HG03108 (cell line): Measurements from ENCODE around the gene RFK.

Experiments used
- ATAC-seq: cut with Tn5 transposase; IDR thresholded peaks from one replicate; pipeline ENCODE4 v1.9.1; 2021; ENCODE audit warnings: moderate library complexity; ENCODE audit not compliant: unreplicated experiment

RFK gene

DNA sequence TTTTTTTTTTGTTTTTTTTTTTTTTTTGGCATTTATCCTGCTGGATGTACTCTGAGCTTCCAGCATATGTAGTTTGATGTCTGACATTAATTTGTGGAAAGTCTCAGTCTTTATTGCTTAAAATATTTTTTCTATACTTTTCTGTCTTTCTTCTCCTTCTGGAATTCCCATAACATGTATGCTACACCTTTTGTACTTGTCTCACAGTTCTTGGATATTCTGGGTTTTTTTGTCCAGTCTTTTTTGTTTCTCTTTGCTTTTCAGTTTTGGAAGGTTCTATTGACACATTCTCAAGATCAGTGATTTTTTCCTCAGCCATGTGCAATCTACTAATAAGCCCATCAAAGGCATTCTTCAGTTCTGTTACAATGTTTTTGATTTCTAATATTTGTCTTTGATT, 19.4 kb upstream of the RFK start:
- no peak for ATAC-seq

DNA sequence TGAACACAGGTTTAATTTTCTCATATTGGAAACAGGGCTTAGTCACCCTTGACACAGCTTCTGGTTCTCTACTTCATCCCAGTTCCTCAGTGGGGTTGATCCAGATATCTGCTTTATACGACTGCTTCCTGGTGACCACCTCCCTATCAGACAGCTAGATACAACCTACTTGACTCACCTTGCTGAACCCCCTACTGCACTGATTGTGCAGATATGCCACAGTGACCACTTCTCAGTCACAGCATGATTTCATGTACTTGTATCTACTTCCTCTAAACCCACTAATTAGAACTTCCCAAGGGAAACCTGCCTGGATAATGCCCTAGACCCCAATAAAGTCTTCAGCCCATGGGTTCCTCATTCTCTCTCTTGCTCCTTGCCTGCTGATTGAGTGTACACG, 18.4 kb upstream of the RFK start:
- ATAC-seq, result no peak

DNA sequence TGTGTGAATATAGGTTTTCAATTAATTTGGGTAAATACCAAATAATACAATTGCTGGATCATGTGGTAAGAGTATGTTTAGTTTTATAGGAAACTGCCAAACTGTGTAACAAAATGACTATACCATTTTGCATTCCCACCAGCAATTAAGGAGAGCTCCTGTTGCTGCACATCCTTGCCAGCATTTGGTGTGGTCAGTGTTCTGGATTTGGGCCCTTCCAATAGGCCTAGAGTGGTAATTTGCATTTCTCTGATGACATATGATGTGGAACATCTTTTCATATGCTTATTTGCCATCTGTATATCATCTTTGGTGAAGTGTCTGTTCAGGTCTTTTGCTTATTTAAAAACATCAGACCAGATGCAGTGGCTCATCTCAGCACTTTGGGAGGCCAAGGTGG, 11.6 kb upstream of the RFK start:
- ATAC-seq, result no peak

DNA sequence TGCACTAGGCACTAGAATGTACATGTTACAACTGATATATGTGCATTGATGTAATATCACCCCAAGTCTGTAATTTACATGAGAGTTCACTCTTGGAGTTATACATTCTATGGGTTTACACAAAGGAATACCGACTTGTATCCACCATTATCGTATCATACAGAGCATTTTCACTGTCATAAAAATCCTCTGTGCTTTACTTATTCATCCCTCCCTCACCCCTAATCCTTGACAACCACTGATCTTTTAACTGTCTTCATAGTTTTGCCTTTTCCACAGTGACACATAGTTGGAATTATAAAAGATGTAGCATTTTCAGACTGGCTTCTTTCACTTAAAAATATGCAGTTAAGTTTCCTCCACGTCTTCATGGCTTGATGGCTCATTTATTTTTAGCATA, 11.1 kb upstream of the RFK start:
- ATAC-seq, result no peak

DNA sequence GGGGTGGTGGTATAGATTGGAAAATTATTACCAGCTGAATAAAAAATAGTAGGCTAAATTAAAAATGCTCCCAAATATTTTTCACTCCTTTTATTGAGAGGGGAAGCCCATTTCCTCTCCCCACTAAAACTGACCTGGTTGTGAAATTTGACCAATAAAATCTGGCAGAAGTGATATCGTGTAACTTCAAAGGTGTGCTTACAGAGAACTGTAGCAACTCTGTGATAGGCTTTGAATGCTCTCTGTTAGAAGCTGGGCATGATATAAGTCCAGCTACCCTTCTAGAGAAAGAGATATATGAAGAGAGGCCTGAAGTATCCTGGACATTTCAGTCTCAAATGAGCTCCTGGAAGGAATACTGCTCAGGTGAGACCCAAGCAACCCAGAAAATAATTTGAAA, 10.2 kb upstream of the RFK start:
- no peak for ATAC-seq

DNA sequence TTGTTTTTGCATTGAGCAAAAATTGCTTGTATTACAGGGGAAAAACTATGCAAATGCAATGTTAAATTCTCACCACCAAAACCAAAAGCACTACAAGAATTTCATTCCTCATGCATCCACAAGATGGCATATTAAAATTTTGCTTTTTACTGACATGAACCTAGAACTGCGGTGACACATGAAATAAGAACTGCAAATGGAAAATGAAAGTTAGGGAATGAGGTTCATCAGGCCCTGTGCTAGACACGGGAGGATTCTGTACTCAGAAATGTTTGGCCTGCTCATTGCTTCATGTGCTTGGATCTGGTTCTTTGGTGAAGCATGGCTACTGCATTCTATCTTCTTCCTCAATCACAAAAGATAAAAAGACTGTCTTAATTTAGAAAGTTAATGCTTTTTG, 9.1 kb upstream of the RFK start:
- peak; percentile 82 for ATAC-seq

DNA sequence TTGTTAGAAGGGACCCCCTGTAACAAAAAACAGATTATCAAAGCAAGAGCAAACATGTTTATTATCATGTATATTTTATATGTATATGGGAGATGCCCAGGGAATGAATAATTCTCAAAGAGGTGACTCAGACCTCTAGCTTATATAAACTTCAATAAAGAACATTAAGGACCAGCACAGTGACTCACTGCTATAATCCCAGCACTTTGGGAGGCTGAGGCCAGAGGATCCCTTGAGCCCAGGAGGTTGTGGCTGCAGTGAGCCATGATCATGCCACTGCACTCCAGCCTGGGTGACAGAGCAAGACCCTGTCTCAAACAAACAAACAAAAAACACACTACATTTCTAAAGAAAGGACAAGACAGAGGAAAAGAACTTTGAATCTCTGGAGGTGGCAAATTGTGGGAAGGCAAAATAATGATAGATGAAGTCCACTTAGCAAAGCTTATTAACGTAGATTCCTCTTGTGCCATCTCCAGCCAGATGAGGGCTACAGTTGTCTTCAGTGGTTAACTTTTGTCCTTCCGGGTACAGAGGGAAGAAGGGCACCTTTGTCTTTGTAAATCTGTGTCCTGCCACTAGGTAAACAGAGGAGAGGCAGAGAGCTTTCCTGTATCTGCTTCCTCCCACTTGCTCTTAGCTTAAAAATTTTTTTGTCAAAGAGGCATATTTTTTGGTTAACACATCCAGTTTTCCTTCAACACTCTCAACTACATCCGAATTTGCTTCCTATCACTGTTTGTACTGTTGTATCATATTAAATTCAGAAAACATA, 7.5 kb upstream of the RFK start:
- no peak for ATAC-seq

DNA sequence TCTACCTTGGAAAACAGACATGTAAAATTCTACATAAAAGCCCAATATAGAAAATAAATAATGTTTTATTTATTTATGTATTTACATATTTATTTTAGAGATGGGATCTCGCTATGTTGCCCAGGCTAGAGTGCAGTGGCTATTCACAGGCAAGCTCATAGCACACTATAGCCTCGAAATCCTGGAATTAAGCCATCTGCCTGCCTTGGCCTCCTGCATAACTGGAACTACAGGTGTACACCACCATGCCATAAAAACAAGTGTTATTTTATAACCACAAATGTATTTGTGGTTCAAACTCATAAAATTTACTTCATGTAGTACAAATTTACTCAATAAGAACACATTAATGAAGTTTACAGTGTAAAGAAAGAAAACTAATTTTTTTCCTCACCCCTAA, 7.0 kb upstream of the RFK start:
- ATAC-seq, result no peak

DNA sequence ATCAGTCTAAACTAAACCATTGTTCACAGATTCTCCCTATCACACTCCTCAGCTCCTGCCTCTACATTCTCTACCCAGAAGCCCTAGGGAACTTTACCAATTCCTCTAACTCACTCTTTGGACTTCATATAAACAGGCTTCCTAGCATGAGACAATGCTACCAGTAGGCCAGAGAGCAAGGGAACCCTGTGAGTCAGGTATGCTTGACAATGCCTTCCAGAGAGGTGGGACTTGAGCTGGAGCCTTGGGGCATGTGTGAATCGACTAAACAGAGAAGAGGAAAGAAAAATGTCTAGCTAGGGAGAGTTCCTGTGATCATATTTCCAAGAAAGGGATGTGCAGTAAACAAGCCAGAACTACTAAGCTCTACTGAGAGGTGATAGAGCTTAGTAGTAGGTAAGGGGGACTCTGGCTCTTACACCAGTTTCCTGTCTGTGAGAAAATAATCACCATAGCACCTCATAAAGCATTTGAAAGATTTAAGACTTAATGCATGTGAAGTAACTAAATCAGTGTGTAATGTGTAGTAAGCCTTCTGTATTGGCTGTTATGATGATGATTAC, 6.4 kb upstream of the RFK start:
- ATAC-seq, result no peak

DNA sequence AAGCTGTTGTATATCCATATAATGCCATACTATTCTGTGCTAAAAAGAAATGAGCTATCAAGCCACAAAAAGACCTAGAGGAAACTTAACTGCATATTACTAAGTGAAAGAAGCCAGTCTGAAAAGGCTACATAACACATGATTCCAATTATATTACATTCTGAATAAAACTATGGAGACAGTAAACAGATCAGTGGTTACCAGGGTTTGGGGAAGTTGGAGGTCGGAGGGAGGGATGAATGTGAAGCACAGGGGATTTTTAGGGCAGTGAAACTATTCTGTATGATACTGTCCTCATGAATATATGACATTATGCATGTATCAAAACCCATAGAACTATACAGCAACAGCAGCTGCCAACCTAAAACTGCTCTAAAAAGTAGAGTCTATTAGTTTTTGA, 5.6 kb upstream of the RFK start:
- ATAC-seq, result no peak

DNA sequence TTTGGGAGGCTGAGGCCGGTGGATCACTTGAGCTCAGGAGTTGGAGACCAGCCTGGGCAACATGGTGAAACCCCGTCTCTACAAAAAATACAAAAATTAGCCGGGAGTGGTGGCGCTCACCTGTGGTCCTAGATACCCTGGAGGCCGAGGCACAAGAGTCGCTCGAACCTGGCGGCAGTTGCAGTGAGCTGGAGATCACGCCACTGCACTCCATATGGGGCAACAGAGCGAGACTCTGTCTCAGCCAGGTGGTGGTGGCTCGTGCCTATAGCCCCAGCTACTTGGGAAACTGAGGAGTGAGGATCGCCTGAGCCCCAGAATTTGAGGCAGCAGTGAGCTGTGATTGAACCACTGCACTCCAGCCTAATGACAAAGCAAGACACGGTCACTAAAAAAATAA, 2.4 kb upstream of the RFK start:
- no peak for ATAC-seq

DNA sequence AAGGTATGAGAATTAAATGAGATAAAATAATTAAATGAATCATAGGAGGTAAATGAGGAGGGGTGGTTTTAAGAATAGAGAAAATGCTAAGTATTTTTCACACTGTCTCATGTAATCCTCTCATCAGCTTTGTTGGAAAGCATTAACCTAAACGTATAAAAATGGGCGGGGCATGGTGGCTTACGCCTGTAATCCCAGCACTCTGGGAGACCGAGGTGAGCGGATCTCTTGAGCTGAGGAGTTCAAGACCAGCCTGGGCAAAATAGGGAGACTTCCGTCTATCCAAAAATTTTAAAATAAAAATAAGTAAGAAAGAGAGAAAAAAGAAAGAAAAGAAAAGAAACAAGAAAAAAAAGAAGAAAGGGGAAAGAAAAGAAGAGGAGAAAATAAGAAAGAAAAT, 1.9 kb upstream of the RFK start:
- no peak for ATAC-seq

DNA sequence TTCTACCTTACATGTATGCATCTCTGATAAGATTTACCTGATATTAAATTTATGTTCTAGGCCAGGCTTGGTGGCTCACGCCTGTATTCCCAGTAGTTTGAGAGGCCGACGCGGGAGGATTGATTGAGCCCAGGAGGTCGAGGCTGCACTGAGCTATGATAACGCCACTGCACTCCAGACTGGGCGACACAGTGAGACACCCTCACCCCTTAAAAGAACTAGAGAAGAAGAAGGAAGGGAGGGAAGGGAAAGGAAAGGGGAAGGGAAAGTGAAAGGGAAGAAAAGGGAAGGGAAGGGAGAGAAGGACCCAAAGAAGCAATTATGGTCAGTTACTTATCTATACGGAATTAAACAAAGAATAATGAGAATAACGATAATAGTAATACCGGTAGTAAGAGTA, 1.2 kb upstream of the RFK start:
- ATAC-seq, result no peak

DNA sequence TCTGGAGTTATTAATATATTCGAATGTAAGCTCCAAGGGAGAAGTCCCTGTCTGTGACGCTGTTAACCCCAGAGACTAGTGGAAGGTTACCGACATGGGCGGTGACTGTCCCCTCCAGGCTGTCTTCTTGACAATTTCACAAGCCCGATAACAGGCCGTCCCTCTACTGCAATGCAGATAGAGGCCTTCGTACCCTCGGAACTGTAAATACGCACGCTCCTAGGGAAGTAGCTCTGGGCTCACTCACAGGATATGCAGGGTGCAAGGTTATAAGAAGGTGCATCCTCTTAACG, 680 bp upstream of the RFK start:
- ATAC-seq, result peak; percentile 30

DNA sequence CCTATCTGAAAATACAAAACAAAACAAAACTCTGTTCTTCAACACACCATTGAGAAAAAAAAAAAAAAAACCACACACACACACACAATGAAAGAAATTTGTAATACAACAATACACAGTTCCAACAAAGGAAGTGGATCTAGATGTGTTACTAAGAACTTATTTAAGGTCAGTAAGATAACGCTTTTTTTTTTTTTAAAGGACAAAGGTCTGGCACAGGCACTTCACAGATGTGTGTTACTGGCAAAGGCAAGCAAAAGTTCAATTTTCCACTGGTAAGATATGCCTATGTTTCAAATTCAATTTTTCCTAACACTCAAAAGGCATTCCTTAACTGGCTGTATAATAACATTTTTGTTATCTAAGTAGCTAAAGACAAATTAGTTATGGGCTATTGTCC, 3.6 kb downstream of the RFK start:
- ATAC-seq, result no peak

DNA sequence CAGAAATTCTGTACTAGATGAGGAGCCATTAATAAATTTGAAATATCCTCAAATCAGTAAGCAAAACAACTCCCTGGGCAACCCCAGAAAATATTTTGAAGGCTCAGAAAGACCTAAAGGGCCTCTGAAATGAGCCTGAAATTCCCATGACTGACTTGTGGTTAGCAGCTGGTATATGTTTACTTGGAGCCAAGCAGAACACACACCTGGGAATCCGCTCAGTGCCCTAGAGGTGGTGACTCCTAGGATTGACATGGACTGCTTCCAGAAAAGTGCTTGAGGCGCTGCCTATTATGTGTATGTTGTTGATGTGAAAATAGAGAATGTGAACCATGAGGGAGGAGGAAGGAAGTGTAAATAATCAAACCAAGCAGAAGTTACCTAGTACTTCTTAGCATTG, 14.7 kb downstream of the RFK start:
- ATAC-seq, result no peak

DNA sequence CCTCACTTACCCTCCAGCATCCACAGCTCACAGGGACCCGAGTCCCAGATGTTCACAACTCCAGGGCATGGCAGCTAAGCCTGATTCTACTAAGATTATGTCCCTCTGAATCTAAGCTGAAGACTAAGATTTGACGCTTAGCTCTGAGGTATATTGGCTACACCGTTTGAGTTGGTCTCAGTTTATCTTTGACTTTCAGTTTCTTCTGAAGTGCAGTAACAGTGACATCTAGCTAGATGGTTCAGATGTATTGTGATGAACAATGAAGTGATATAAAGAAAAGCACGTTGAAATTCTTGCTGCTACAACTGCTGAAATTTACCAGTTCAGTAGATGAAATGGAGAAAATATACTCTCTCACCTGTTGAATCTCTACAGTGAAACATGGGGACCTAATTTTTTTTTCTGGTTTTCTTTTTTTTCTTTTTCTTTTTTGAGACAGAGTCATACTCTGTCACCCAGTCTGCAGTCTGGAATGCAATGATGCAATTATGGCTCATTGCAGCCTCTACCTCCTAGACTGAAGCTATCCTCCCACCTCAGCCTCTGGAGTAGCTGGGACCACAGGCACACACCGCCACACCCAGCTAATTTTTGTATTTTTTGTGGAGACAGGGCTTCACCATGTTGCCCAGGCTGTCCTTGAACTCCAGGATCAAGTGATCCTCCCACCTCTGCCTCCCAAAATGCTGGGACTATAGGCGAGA, 15.7 kb downstream of the RFK start:
- ATAC-seq, result no peak

DNA sequence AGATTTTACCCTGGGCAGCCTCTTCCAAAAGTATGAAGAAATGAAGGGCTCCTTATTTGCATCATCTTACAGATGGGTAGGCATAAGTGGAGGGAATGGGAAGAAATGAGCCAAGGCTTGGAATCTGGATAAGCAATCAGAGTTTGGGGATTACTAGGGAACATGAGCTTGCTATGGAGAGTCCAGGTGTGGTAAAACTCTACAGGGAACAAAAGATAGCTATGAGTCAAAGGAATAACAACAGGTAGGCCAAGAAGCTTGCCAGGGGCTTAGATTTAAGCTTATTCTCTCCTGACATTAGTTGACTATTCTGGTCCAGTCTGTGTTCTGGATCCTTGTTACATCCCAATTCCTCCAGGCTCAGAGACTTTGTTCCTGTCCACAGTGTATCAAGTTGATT, 16.4 kb downstream of the RFK start:
- ATAC-seq, result no peak

DNA sequence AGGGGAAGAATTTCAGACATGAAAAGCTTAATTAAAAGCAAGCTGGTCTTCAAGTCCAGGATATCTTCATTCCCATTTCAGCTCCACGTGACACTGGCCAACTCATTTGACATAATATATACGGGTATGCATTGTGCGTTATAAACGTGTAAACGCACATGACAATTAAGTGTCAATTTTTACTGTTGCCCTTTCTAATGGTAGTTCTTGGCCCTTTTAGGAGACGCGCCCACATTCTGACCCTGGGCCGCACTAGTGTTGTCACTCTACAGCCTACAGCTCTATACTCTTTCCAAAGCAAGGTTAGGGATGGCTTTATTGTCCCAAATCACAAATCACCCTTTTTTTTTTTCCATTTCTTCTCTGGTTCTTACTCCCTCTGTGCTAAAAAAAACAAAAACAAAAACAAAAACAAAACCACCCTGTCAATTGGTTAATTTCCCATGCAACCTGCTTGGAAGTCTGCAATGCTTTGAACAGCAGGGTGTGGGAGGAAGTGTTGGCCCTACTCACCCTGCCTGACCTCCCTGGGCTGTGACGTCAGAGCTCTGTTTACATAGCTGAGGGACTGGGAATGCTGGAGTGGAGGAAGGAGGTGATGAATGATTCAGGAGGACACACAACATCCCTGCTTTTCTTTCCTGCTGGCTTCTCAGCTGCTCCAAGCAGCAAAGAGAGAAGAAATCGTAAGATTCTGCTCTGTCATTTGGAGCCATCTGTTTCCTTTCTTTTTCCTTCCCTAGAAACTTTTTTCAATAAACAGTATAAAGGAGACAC, 19.3 kb downstream of the RFK start:
- no peak for ATAC-seq

DNA sequence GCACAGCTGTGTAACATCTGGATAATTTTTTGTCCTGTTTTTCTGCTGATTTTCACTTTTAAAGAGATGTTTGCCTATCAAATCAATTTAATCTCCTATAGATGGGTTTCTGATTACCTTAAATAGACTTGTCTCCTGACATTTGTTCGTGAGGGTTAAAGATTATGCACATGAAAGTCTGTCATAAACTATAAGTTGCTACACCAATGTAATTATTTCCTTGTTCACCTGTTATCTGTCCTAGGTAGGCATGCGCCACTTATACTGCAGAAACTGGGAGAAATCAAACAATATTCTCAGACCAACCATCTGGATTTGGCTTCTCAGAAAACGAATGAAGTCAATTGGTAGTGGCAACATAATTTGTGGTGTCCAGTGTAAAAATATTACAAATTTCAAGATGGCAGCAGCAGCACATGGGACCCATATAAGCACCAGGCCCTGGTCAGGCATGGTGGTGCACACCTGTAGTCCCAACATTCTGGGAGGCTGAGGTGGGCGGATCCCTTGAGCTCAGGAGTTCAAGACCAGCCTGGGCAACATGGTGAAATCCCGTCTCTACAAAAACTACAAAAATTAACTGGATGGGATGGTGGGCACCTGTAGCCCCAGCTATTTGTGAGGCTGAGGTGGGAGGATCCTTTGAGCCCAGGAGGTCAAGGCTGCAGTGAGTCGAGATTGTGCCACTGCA, 20.3 kb downstream of the RFK start:
- no peak for ATAC-seq

DNA sequence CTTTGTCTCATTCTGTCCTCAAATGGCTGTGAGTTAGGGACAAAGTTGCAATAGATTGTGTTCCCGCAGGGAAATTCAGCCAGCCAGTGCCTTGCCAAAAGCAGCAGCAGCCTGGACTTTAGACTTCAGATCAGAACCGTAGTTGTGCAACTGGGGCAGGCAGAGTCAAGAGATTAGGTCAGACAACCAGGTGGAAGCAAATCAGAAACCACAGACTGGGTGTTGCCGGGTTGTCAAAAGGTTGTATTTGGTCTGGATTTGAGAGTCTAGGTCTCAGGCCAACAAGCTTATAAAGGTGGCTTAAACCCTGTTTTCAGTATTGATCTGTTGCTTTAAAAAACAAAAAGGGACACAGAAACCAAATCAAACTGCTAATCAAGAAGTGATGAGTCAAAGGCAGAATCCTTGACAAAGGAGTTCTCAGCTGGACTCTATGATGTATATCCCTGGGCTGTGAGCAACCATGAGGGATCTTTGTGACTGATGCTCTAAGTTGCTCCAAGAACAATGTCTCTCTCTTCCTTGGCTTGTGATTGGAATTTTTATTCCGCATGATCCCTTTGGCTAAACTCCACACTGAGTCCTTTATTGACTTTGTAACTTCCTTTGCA, 20.9 kb downstream of the RFK start:
- no peak for ATAC-seq
